Measurements from ENCODE around the gene FAM98B. TPM values are rescaled to one million over a fixed set of nuclear protein-coding genes. Genes with fewer than 3 reads are reported as not detected.

FAM98B gene
- total and polyA plus RNA-seq, 2 donors from 2014 or later, result 12.9 to 17.2 TPM

GRCh38 chr15:38521316-38521715 lies 67.4 kb downstream of the FAM98B start:
- no peak for TF ChIP-seq CTCF (IDR thresholded peaks at IDR 0.05; ENCODE audit: borderline replicate concordance, extremely low read depth, insufficient read depth)
- no peaks in the 10 kb centered on the region for H3K9me3 ChIP-seq (ENCODE audit: control insufficient read depth in 2 of 3, insufficient read depth in 1 of 3, low read length in 3 of 3)
- no peak for DNase-seq
- no peak overlapping the region for H3K27ac ChIP-seq (ENCODE audit: low read depth in 2 of 2, low read length in 2 of 2)
- H3K9ac ChIP-seq (ENCODE audit: low read length in 3 of 3), result no peak overlapping the region
- intact Hi-C loops (cut with DNase I), result no loop called here
- H3K4me3 ChIP-seq (ENCODE audit: low read length in 3 of 3), result no peak overlapping the region
- no peaks in the 10 kb centered on the region for H3K27me3 ChIP-seq (ENCODE audit: control insufficient read depth, insufficient read depth, low read length)
- no peak for FAIRE-seq
- H3K36me3 ChIP-seq (ENCODE audit: control insufficient read depth in 2 of 3, insufficient read depth in 3 of 3, low read length in 3 of 3), result no peaks in the 10 kb centered on the region
- no peaks in the 10 kb centered on the region for H3K4me1 ChIP-seq (ENCODE audit: control insufficient read depth in 2 of 3, insufficient read depth in 2 of 3, low read depth in 1 of 3, low read length in 3 of 3)

- FAIRE-seq (no peak), DNase-seq (no peak)
- Histone ChIP-seq H3K36me3 (ENCODE audit: control insufficient read depth in 2 of 3, insufficient read depth in 3 of 3, low read length in 3 of 3) (no peaks in the 10 kb centered on the region), H3K4me3 (ENCODE audit: low read length in 3 of 3) (no peak overlapping the region), H3K27ac (ENCODE audit: low read depth in 2 of 2, low read length in 2 of 2) (no peak overlapping the region), H3K4me1 (ENCODE audit: control insufficient read depth in 2 of 3, insufficient read depth in 2 of 3, low read depth in 1 of 3, low read length in 3 of 3) (no peaks in the 10 kb centered on the region), H3K9me3 (ENCODE audit: control insufficient read depth in 2 of 3, insufficient read depth in 1 of 3, low read length in 3 of 3) (no peaks in the 10 kb centered on the region), H3K9ac (ENCODE audit: low read length in 3 of 3) (no peak overlapping the region), H3K27me3 (ENCODE audit: control insufficient read depth, insufficient read depth, low read length) (no peaks in the 10 kb centered on the region)
- intact Hi-C loops (cut with DNase I), result no loop called here
- no peak for TF ChIP-seq CTCF (IDR thresholded peaks at IDR 0.05; ENCODE audit: borderline replicate concordance, extremely low read depth, insufficient read depth)
Observed at GRCh38 chr15:38522922-38523321, 69.0 kb downstream of the FAM98B start.

GRCh38 chr15:38524156-38524555 lies 70.2 kb downstream of the FAM98B start:
- Histone ChIP-seq H3K27ac (ENCODE audit: low read depth in 2 of 2, low read length in 2 of 2) (no peak overlapping the region), H3K36me3 (ENCODE audit: control insufficient read depth in 2 of 3, insufficient read depth in 3 of 3, low read length in 3 of 3) (no peaks in the 10 kb centered on the region), H3K9ac (ENCODE audit: low read length in 3 of 3) (no peak overlapping the region), H3K27me3 (ENCODE audit: control insufficient read depth, insufficient read depth, low read length) (no peaks in the 10 kb centered on the region), H3K4me3 (ENCODE audit: low read length in 3 of 3) (no peak overlapping the region), H3K4me1 (ENCODE audit: control insufficient read depth in 2 of 3, insufficient read depth in 2 of 3, low read depth in 1 of 3, low read length in 3 of 3) (no peaks in the 10 kb centered on the region), H3K9me3 (ENCODE audit: control insufficient read depth in 2 of 3, insufficient read depth in 1 of 3, low read length in 3 of 3) (no peaks in the 10 kb centered on the region)
- intact Hi-C loops (cut with DNase I), result no loop called here
- FAIRE-seq (no peak), DNase-seq (no peak)
- no peak for TF ChIP-seq CTCF (IDR thresholded peaks at IDR 0.05; ENCODE audit: borderline replicate concordance, extremely low read depth, insufficient read depth)

- no peak for FAIRE-seq
- intact Hi-C loops (cut with DNase I), result no loop called here
- no peak overlapping the region for H3K27ac ChIP-seq (ENCODE audit: low read depth in 2 of 2, low read length in 2 of 2)
Observed at GRCh38 chr15:38525489-38525888, 71.6 kb downstream of the FAM98B start.

More at GRCh38 chr15:38525489-38525888, 71.6 kb downstream of the FAM98B start:
- Histone ChIP-seq H3K9me3 (ENCODE audit: control insufficient read depth in 2 of 3, insufficient read depth in 1 of 3, low read length in 3 of 3) (no peaks in the 10 kb centered on the region), H3K9ac (ENCODE audit: low read length in 3 of 3) (no peak overlapping the region), H3K27me3 (ENCODE audit: control insufficient read depth, insufficient read depth, low read length) (no peaks in the 10 kb centered on the region), H3K4me1 (ENCODE audit: control insufficient read depth in 2 of 3, insufficient read depth in 2 of 3, low read depth in 1 of 3, low read length in 3 of 3) (no peaks in the 10 kb centered on the region), H3K4me3 (ENCODE audit: low read length in 3 of 3) (no peak overlapping the region), H3K36me3 (ENCODE audit: control insufficient read depth in 2 of 3, insufficient read depth in 3 of 3, low read length in 3 of 3) (no peaks in the 10 kb centered on the region)
- no peak for TF ChIP-seq CTCF (IDR thresholded peaks at IDR 0.05; ENCODE audit: borderline replicate concordance, extremely low read depth, insufficient read depth)
- no peak for DNase-seq
